Measurements from ENCODE around the gene SLC25A1. TPM values are rescaled to one million over a fixed set of nuclear protein-coding genes. Genes with fewer than 3 reads are reported as not detected.

SLC25A1 gene
- total and polyA plus RNA-seq, 2 of the 4 experiments (the other 2 are of a cell fraction) = 41.0 to 56.5 TPM

DNA sequence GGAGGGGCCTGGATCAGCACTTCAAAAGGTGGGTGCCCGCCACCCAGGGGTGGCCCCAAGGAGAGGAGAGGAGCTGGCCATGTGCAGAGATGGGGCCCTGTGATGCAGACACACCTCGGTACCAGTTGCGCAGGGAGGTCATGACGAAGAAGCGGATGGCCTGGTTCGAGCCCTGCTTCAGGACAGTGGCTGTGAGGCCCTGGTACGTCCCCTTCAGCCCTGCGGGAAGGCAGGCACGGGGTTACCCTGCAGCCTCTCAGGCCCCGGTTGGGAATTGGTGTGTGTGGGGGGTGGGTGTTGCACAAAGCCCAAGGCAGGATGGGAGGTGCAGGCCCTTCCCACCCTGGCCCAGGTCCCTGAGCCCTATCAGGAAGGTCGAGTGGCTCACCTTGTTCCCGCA is 1.8 kb downstream of the SLC25A1 start:
- TF ChIP-seq RCOR1 (IDR thresholded peaks at IDR 0.05; ENCODE audit: insufficient replicate concordance, low read length) (no peak), NFE2L2 (IDR thresholded peaks at IDR 0.05; ENCODE audit: low read depth, low read length) (no peak), CEBPB (IDR thresholded peaks at IDR 0.05; ENCODE audit: low read depth, low read length) (no peak), RAD21 (IDR thresholded peaks at IDR 0.05; ENCODE audit: low read length) (no peak), CHD1 (IDR thresholded peaks at IDR 0.05; ENCODE audit: low read depth, low read length) (no peak), SMC3 (IDR thresholded peaks at IDR 0.05; ENCODE audit: low read depth, low read length) (no peak), MAFK (IDR thresholded peaks at IDR 0.05; ENCODE audit: low read depth, low read length) (no peak), BHLHE40 (IDR thresholded peaks at IDR 0.05; ENCODE audit: low read depth, low read length) (no peak), RFX5 (IDR thresholded peaks at IDR 0.05; ENCODE audit: low read depth, low read length) (no peak), MXI1 (IDR thresholded peaks at IDR 0.05; ENCODE audit: borderline replicate concordance, low read depth, low read length) (no peak), FOS (IDR thresholded peaks at IDR 0.05; ENCODE audit: low read depth, low read length) (no peak), MAZ (IDR thresholded peaks at IDR 0.05; ENCODE audit: borderline replicate concordance, low read depth, low read length) (no peak), POLR2A (IDR thresholded peaks at IDR 0.05; ENCODE audit: low read depth, low read length) (no peak)
- TF ChIP-seq, protein P1, sequence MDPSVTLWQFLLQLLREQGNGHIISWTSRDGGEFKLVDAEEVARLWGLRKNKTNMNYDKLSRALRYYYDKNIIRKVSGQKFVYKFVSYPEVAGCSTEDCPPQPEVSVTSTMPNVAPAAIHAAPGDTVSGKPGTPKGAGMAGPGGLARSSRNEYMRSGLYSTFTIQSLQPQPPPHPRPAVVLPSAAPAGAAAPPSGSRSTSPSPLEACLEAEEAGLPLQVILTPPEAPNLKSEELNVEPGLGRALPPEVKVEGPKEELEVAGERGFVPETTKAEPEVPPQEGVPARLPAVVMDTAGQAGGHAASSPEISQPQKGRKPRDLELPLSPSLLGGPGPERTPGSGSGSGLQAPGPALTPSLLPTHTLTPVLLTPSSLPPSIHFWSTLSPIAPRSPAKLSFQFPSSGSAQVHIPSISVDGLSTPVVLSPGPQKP (IDR thresholded peaks at IDR 0.05; ENCODE audit: borderline replicate concordance, low read depth, low read length) = no peak
- TF ChIP-seq, protein P2, sequence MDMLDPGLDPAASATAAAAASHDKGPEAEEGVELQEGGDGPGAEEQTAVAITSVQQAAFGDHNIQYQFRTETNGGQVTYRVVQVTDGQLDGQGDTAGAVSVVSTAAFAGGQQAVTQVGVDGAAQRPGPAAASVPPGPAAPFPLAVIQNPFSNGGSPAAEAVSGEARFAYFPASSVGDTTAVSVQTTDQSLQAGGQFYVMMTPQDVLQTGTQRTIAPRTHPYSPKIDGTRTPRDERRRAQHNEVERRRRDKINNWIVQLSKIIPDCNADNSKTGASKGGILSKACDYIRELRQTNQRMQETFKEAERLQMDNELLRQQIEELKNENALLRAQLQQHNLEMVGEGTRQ (IDR thresholded peaks at IDR 0.05; ENCODE audit: low read depth, low read length) = no peak
- TF ChIP-seq, protein P3, sequence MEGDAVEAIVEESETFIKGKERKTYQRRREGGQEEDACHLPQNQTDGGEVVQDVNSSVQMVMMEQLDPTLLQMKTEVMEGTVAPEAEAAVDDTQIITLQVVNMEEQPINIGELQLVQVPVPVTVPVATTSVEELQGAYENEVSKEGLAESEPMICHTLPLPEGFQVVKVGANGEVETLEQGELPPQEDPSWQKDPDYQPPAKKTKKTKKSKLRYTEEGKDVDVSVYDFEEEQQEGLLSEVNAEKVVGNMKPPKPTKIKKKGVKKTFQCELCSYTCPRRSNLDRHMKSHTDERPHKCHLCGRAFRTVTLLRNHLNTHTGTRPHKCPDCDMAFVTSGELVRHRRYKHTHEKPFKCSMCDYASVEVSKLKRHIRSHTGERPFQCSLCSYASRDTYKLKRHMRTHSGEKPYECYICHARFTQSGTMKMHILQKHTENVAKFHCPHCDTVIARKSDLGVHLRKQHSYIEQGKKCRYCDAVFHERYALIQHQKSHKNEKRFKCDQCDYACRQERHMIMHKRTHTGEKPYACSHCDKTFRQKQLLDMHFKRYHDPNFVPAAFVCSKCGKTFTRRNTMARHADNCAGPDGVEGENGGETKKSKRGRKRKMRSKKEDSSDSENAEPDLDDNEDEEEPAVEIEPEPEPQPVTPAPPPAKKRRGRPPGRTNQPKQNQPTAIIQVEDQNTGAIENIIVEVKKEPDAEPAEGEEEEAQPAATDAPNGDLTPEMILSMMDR (conservative IDR thresholded peaks at IDR 0.05; ENCODE audit: low read depth, low read length) = no peak
- H3K9me3 ChIP-seq (ENCODE audit: control insufficient read depth, insufficient read depth, low read length) = no peaks in the 10 kb centered on the region
- peak overlapping the region; percentile 86 for H2AK9ac ChIP-seq (replicated peaks; ENCODE audit: low read depth, low read length, poor library complexity)
- peaks cover 20% of the 10 kb centered on the region for H4K20me1 ChIP-seq (ENCODE audit: insufficient read depth, low read length)
- peaks cover 13% of the 10 kb centered on the region for H3K9me1 ChIP-seq (ENCODE audit: insufficient read depth, low read length)
- peak overlapping the region; percentile 56 for H2AFZ ChIP-seq (replicated peaks; ENCODE audit: low read length, poor library complexity)
- no peak overlapping the region for H3K14ac ChIP-seq (replicated peaks; ENCODE audit: low read depth, low read length)
- no peak overlapping the region for H2BK120ac ChIP-seq (ENCODE audit: low read depth, low read length)
- peak overlapping the region; percentile 17; the same call in 1 of the 2 replicates for H3K4me2 ChIP-seq (ENCODE audit: low read depth, low read length)
- H3K36me3 ChIP-seq (ENCODE audit: control insufficient read depth, insufficient read depth, low read length) = peaks cover 8% of the 10 kb centered on the region
- H2AK5ac ChIP-seq (ENCODE audit: low read depth, low read length) = 0 out of 2 replicates have a peak overlapping the region, but pooled peaks have one; percentile 46
- DNase-seq (no peak), ATAC-seq (ENCODE audit: low read depth) (no peak)
- no peak overlapping the region for H2BK20ac ChIP-seq (ENCODE audit: low read depth, low read length)
- intact Hi-C loops (cut with micrococcal nuclease) (no loop called here), dilution Hi-C loops (cut with HindIII; ENCODE audit: low sequenced_read_pairs, unreplicated experiment) (no loop called here), in situ Hi-C loops (cut with MboI; ENCODE audit: low sequenced_read_pairs) (no loop called here)
- no peak overlapping the region for H3K18ac ChIP-seq (ENCODE audit: low read depth, low read length)
- peak overlapping the region; percentile 65; the same call in 1 of the 2 replicates for H3K23ac ChIP-seq (ENCODE audit: low read depth, low read length)
- ChIA-PET POLR2A (ENCODE audit: unreplicated experiment) (no interaction called here), CTCF (no interaction called here)
- peak overlapping the region in 1 of 2 experiments; percentile 43; a peak in 1 of 4 replicates for H4K8ac ChIP-seq (ENCODE audit: low read depth in 2 of 2, low read length in 2 of 2)
- no TSS peak for BruUV-seq (replicated peaks)
- H3K4me1 ChIP-seq (ENCODE audit: control insufficient read depth, insufficient read depth, low read length) = peaks cover 30% of the 10 kb centered on the region
- H3K9ac ChIP-seq (ENCODE audit: low read depth, low read length) = peak overlapping the region; percentile 87; the same call in 1 of the 2 replicates
- peaks cover 11 to 62% of the 10 kb centered on the region in 2 experiments for H3K79me1 ChIP-seq (ENCODE audit: low read depth in 1 of 2, low read length in 2 of 2)
- WGBS, 2 experiments (ENCODE audit: extremely low coverage in 2 of 2, insufficient read length in 1 of 2) = 100% methylated on average over 2 of the region's 12 CpGs; no CpG with 5 or more reads in 1 of the 2 experiments
- no peak overlapping the region for H4K5ac ChIP-seq (ENCODE audit: low read depth, low read length)
- 0 out of 2 replicates have a peak overlapping the region, but pooled peaks have one; percentile 5 for H3K4ac ChIP-seq (ENCODE audit: low read depth, low read length)
- H3K4me3 ChIP-seq (ENCODE audit: insufficient read depth, low read depth, low read length) = no peak overlapping the region
- H3K56ac ChIP-seq (ENCODE audit: extremely low read depth, insufficient read depth, low read length) = no peak overlapping the region
- H3K27me3 ChIP-seq (ENCODE audit: control insufficient read depth, insufficient read depth, low read length) = no peaks in the 10 kb centered on the region
- H3K27ac ChIP-seq (ENCODE audit: insufficient read depth, low read length) = no peak overlapping the region
- no peak overlapping the region for H2BK5ac ChIP-seq (ENCODE audit: low read depth, low read length, poor library complexity, severe bottlenecking)
- H2BK15ac ChIP-seq (ENCODE audit: low read depth, low read length) = no peak overlapping the region
- H4K91ac ChIP-seq (ENCODE audit: insufficient read depth, low read depth, low read length) = no peak overlapping the region
